Measurements from ENCODE around the gene AHCYL2.

DNA sequence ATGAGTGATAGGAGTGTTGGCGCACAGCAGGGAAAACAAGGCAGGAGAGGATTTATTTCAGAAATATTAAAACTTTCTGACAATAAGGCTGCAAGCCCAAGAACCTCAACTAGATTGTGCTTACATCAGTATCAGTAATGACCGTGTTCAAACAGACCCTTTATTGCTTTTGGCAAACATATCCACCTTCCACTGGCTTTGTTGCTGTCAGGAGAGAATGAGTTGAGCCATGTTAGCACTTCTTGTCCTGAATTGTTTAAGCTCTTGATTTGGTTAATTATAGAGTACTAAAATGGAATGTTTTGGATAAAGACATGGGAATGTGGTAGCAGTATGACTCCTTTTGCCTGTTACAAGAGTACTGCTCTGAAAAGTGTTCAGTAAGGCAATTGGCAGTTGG, 3.8 kb downstream of the AHCYL2 start:
- TF ChIP-seq, protein P1, sequence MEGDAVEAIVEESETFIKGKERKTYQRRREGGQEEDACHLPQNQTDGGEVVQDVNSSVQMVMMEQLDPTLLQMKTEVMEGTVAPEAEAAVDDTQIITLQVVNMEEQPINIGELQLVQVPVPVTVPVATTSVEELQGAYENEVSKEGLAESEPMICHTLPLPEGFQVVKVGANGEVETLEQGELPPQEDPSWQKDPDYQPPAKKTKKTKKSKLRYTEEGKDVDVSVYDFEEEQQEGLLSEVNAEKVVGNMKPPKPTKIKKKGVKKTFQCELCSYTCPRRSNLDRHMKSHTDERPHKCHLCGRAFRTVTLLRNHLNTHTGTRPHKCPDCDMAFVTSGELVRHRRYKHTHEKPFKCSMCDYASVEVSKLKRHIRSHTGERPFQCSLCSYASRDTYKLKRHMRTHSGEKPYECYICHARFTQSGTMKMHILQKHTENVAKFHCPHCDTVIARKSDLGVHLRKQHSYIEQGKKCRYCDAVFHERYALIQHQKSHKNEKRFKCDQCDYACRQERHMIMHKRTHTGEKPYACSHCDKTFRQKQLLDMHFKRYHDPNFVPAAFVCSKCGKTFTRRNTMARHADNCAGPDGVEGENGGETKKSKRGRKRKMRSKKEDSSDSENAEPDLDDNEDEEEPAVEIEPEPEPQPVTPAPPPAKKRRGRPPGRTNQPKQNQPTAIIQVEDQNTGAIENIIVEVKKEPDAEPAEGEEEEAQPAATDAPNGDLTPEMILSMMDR (IDR thresholded peaks at IDR 0.05) = no peak
- TF ChIP-seq EP300 (IDR thresholded peaks at IDR 0.05) = no peak
